Testis (tissue), 3 donors: ENCODE results near the gene KLHDC4. TPM values are rescaled to one million over a fixed set of nuclear protein-coding genes. Genes with fewer than 3 reads are reported as not detected.

ENCODE experiments used
- DNase-seq: peaks from one replicate; pipeline ENCODE4 v3.0.0-alpha.2; 2019
- H3K27ac ChIP-seq, 2 donors: fragments of 200-600 bp; sonication (generic); one replicate each; pipeline ENCODE4 v1.5.1; 2019
- H3K27me3 ChIP-seq: fragments of 200-600 bp; sonication (generic); one replicate; pipeline ENCODE4 v1.5.1; 2019
- H3K36me3 ChIP-seq: fragments of 200-600 bp; sonication (generic); one replicate; pipeline ENCODE4 v1.5.1; 2017; ENCODE audit warnings: low read depth; ENCODE audit errors: missing control alignments
- H3K4me1 ChIP-seq: fragments of 200-600 bp; sonication (generic); one replicate; pipeline ENCODE4 v1.5.1; 2019
- H3K4me3 ChIP-seq, 2 donors: fragments of 200-600 bp; sonication (generic); one replicate each; pipeline ENCODE4 v1.5.1; 2017 to 2019
- H3K9me3 ChIP-seq: fragments of 200-600 bp; sonication (generic); one replicate; pipeline ENCODE4 v1.5.1; 2017
- CTCF ChIP-seq, 3 experiments: fragments of 450-650 bp in 2 of 3; fragments of 200-600 bp in 1 of 3; sonication (generic) in 1 of 3; IDR thresholded peaks; one replicate each; pipeline ENCODE4 v1.5.1; 2016 to 2019; ENCODE audit warnings: antibody characterized with exemption in 3 of 3, mild to moderate bottlenecking in 2 of 3, moderate library complexity in 1 of 3
- POLR2A ChIP-seq: fragments of 450-650 bp; IDR thresholded peaks from one replicate; pipeline ENCODE4 v1.6.1; 2017; ENCODE audit warnings: antibody characterized with exemption, mild to moderate bottlenecking, moderate library complexity
- WGBS, 2 donors: methylation state at CpG; one replicate each; pipeline ENCODE4 v1.1.5; 2018; 5-methylcytosine and 5-hydroxymethylcytosine counted together
- intact Hi-C: fragments of 100-400 bp; cut with DNase I; formaldehyde crosslinking; loops from one replicate; pipeline ENCODE4 v1.15.1; 2023; ENCODE audit warnings: low total_unique reads
- polyA plus RNA-seq: library from polyadenylated mRNA; stranded (reverse); fragments of 350-450 nt; fragmentation: Illumina TruSeq; extraction: RNeasy Lipid Tissue Mini Kit (QIAGEN cat#74804); gene quantifications from one replicate; pipeline ENCODE4 v1.2.3, GENCODE V29; 2014; ENCODE audit warnings: low read depth, low replicate concordance; ENCODE audit not compliant: insufficient read depth
- total RNA-seq, 2 donors: library from RNA; depleted of rRNA; stranded (reverse); fragments of >200 nt; gene quantifications; one replicate each; pipeline ENCODE4 v1.2.3, GENCODE V29; 2016

Gene KLHDC4
- total and polyA plus RNA-seq, 3 donors from 2014 or later, result 60.6 to 130 (median 79.2) TPM

- Histone ChIP-seq H3K4me3 (no peak overlapping the region), H3K36me3 (no peaks in the 10 kb centered on the region), H3K27ac (no peak overlapping the region), H3K9me3 (no peaks in the 10 kb centered on the region), H3K27me3 (no peaks in the 10 kb centered on the region), H3K4me1 (peaks cover 5% of the 10 kb centered on the region)
- DNase-seq, result no peak
- intact Hi-C loops, result no loop called here
- TF ChIP-seq POLR2A (no peak), CTCF (IDR thresholded peaks at IDR 0.05) (no peak)
- 83 to 84% methylated on average over 11 to 13 of the region's 13 CpGs for WGBS, 2 donors
Measured at GRCh38 chr16:87685766-87686165, 80.0 kb downstream of the KLHDC4 start.

GRCh38 chr16:87685405-87685755 lies 80.4 kb downstream of the KLHDC4 start:
- no peaks in the 10 kb centered on the region for H3K27me3 ChIP-seq

GRCh38 chr16:87684711-87685404 lies 80.9 kb downstream of the KLHDC4 start:
- Histone ChIP-seq H3K36me3 (no peaks in the 10 kb centered on the region), H3K4me3 (no peak overlapping the region), H3K9me3 (no peaks in the 10 kb centered on the region), H3K27ac (no peak overlapping the region), H3K27me3 (no peaks in the 10 kb centered on the region), H3K4me1 (peaks cover 5% of the 10 kb centered on the region)
- intact Hi-C loops, result no loop called here
- 87 to 96% methylated on average over 16 to 35 of the region's 35 CpGs for WGBS, 2 donors
- TF ChIP-seq CTCF (IDR thresholded peaks at IDR 0.05) (no peak), POLR2A (no peak)
- no peak for DNase-seq

More at GRCh38 chr16:87685405-87685755, 80.4 kb downstream of the KLHDC4 start:
- TF ChIP-seq POLR2A, result no peak
- no peaks in the 10 kb centered on the region for H3K36me3 ChIP-seq
- H3K4me3 ChIP-seq, result no peak overlapping the region
- no peak overlapping the region for H3K27ac ChIP-seq
- intact Hi-C loops, result no loop called here
- H3K4me1 ChIP-seq, result peaks cover 5% of the 10 kb centered on the region
- no peaks in the 10 kb centered on the region for H3K9me3 ChIP-seq
- WGBS, 2 donors, result 89 to 91% methylated on average over 9 to 19 of the region's 19 CpGs
- DNase-seq, result no peak

GRCh38 chr16:87684106-87684677 lies 81.6 kb downstream of the KLHDC4 start:
- no peak for DNase-seq
- Histone ChIP-seq H3K9me3 (no peaks in the 10 kb centered on the region), H3K27me3 (no peaks in the 10 kb centered on the region), H3K27ac (no peak overlapping the region), H3K36me3 (no peaks in the 10 kb centered on the region), H3K4me1 (peaks cover 5% of the 10 kb centered on the region), H3K4me3 (no peak overlapping the region)
- 63 to 83% methylated on average over 20 to 23 of the region's 24 CpGs for WGBS, 2 donors
- intact Hi-C loops, result no loop called here
- no peak for TF ChIP-seq CTCF (IDR thresholded peaks at IDR 0.05)
- no peak for TF ChIP-seq POLR2A

- no peak for TF ChIP-seq POLR2A
- TF ChIP-seq CTCF (IDR thresholded peaks at IDR 0.05), result no peak
- no peak for DNase-seq
- Histone ChIP-seq H3K27me3 (no peaks in the 10 kb centered on the region), H3K4me3 (no peak overlapping the region), H3K36me3 (no peaks in the 10 kb centered on the region), H3K4me1 (peaks cover 5% of the 10 kb centered on the region), H3K9me3 (no peaks in the 10 kb centered on the region), H3K27ac (no peak overlapping the region)
- intact Hi-C loops, result no loop called here
- WGBS, 2 donors, result 82 to 89% methylated on average over 12 to 18 of the region's 18 CpGs
Measured at GRCh38 chr16:87682852-87683399, 82.9 kb downstream of the KLHDC4 start.
